Liver (tissue), 9 donors: ENCODE results near the gene NSD1. TPM values are rescaled to one million over a fixed set of nuclear protein-coding genes. Genes with fewer than 3 reads are reported as not detected.
"Not testable (repeated sequence)": the region's sequence is repeated elsewhere in the genome, so short reads cannot be mapped to it uniquely, and the experiment has no call there.

Experiments
- DNase-seq: peaks from one replicate; pipeline ENCODE4 v3.0.0-alpha.2; 2017; ENCODE audit warnings: low spot score
- H3K27ac ChIP-seq, 2 donors: one replicate each; pipeline ENCODE4 v1.7.0; 2013; ENCODE audit warnings: inconsistent platforms in 2 of 2, low read length in 2 of 2, control low read depth in 1 of 2, low read depth in 1 of 2, mild to moderate bottlenecking in 1 of 2
- H3K27me3 ChIP-seq, 4 donors: one replicate each; pipeline versions ENCODE4 v1.6.1 to v1.7.0; 2013; ENCODE audit warnings: low read length in 3 of 4, inconsistent platforms in 1 of 4, mild to moderate bottlenecking in 1 of 4, moderate library complexity in 1 of 4; ENCODE audit not compliant: control insufficient read depth in 4 of 4, insufficient read depth in 4 of 4
- H3K36me3 ChIP-seq, 4 donors: one replicate each; pipeline versions ENCODE4 v1.6.1 to v1.7.0; 2013; ENCODE audit warnings: low read length in 3 of 4, mild to moderate bottlenecking in 3 of 4, low read depth in 1 of 4, moderate library complexity in 1 of 4; ENCODE audit not compliant: control insufficient read depth in 4 of 4, insufficient read depth in 3 of 4
- H3K4me1 ChIP-seq, 4 donors: one replicate each; pipeline versions ENCODE4 v1.6.1 to v1.7.0; 2013; ENCODE audit warnings: low read length in 3 of 4, mild to moderate bottlenecking in 3 of 4, moderate library complexity in 1 of 4; ENCODE audit not compliant: control insufficient read depth in 4 of 4, insufficient read depth in 4 of 4
- H3K4me3 ChIP-seq, 3 donors: one replicate each; pipeline versions ENCODE4 v1.6.1 to v1.7.0; 2013; ENCODE audit warnings: low read length in 3 of 3, control low read depth in 1 of 3, low read depth in 1 of 3, mild to moderate bottlenecking in 1 of 3
- H3K9ac ChIP-seq, 2 donors: one replicate each; pipeline ENCODE4 v1.7.0; 2013; ENCODE audit warnings: low read length in 2 of 2, mild to moderate bottlenecking in 2 of 2, moderate library complexity in 2 of 2, control low read depth in 1 of 2, low read depth in 1 of 2
- H3K9me3 ChIP-seq, 4 donors: one replicate each; pipeline versions ENCODE4 v1.6.1 to v1.7.0; 2013; ENCODE audit warnings: low read length in 3 of 4; ENCODE audit not compliant: control insufficient read depth in 4 of 4
- EGR1 ChIP-seq, 2 donors: IDR thresholded peaks; 2 replicates each; pipeline ENCODE4 v1.6.1; 2016 to 2018; ENCODE audit warnings: antibody characterized with exemption in 2 of 2, low read depth in 2 of 2
- FOXA1 ChIP-seq: IDR thresholded peaks from 2 replicates; pipeline ENCODE4 v1.6.1; 2016; ENCODE audit warnings: antibody characterized with exemption
- FOXA2 ChIP-seq: IDR thresholded peaks from 2 replicates; pipeline ENCODE4 v1.6.1; 2016; ENCODE audit warnings: antibody characterized with exemption
- GABPA ChIP-seq, 2 donors: IDR thresholded peaks in 1 of 2; conservative IDR thresholded peaks in 1 of 2; 2 replicates each; pipeline ENCODE4 v1.6.1; 2016; ENCODE audit warnings: antibody characterized with exemption in 2 of 2, mild to moderate bottlenecking in 1 of 2, moderate library complexity in 1 of 2
- HNF4A ChIP-seq, 2 donors: conservative IDR thresholded peaks; 2 replicates each; pipeline ENCODE4 v1.6.1; 2016; ENCODE audit warnings: antibody characterized with exemption in 2 of 2, mild to moderate bottlenecking in 2 of 2
- JUND ChIP-seq, 2 donors: IDR thresholded peaks; 2 replicates each; pipeline ENCODE4 v1.6.1; 2016; ENCODE audit warnings: antibody characterized with exemption in 2 of 2
- NR2F2 ChIP-seq: IDR thresholded peaks from 2 replicates; pipeline ENCODE4 v1.6.1; 2016; ENCODE audit warnings: antibody characterized with exemption
- RXRA ChIP-seq, 2 donors: IDR thresholded peaks; 2 replicates each; pipeline ENCODE4 v1.6.1; 2017 to 2018; ENCODE audit warnings: antibody characterized with exemption in 2 of 2, mild to moderate bottlenecking in 1 of 2
- SP1 ChIP-seq: IDR thresholded peaks from 2 replicates; pipeline ENCODE4 v1.6.1; 2018; ENCODE audit warnings: antibody characterized with exemption, mild to moderate bottlenecking
- TAF1 ChIP-seq: conservative IDR thresholded peaks from 2 replicates; pipeline ENCODE4 v1.6.1; 2016; ENCODE audit warnings: antibody characterized with exemption, mild to moderate bottlenecking
- YY1 ChIP-seq: IDR thresholded peaks from 2 replicates; pipeline ENCODE4 v1.6.1; 2016; ENCODE audit warnings: antibody characterized with exemption, mild to moderate bottlenecking
- WGBS: extraction: QIAGEN DNeasy Blood & Tissue Kit; methylation state at CpG from one replicate; pipeline ENCODE4 v1.1.7; 2013; 5-methylcytosine and 5-hydroxymethylcytosine counted together
- polyA plus RNA-seq, 2 donors: library from polyadenylated mRNA; stranded (reverse) in 1 of 2; unstranded in 1 of 2; fragments of 200-250 nt in 1 of 2; fragments of >200 nt in 1 of 2; fragmentation: Nextera tagmentation in 1 of 2; extraction: Ambion mirVana in 1 of 2; gene quantifications; one replicate each; pipeline versions ENCODE4 v1.2.1 to v1.2.3, GENCODE V29; 2013 to 2015
- total RNA-seq, 2 donors: library from RNA; depleted of rRNA; stranded (reverse); fragments of >200 nt; gene quantifications; one replicate each; pipeline ENCODE4 v1.2.3, GENCODE V29; 2014
- TF ChIP-seq, protein P1 (sequence below): IDR thresholded peaks from 2 replicates; pipeline ENCODE4 v1.6.1; 2016; ENCODE audit warnings: antibody characterized with exemption
- TF ChIP-seq, protein P2 (sequence below): IDR thresholded peaks from 2 replicates; pipeline ENCODE4 v1.6.1; 2016; ENCODE audit warnings: antibody characterized with exemption, mild to moderate bottlenecking
- TF ChIP-seq, protein P3 (sequence below): IDR thresholded peaks from 2 replicates; pipeline ENCODE4 v1.6.1; 2016; ENCODE audit warnings: antibody characterized with exemption
- TF ChIP-seq, protein P4 (sequence below): IDR thresholded peaks from 2 replicates; pipeline ENCODE4 v1.6.1; 2016; ENCODE audit warnings: antibody characterized with exemption
- donor health status: healthy.
- donor health status: healthy.
- donor health status: healthy.
- donor health status: healthy.
- donor health status: healthy.

Gene NSD1
- total and polyA plus RNA-seq, 4 donors = 5.3 to 34.1 (median 19.3) TPM

DNA sequence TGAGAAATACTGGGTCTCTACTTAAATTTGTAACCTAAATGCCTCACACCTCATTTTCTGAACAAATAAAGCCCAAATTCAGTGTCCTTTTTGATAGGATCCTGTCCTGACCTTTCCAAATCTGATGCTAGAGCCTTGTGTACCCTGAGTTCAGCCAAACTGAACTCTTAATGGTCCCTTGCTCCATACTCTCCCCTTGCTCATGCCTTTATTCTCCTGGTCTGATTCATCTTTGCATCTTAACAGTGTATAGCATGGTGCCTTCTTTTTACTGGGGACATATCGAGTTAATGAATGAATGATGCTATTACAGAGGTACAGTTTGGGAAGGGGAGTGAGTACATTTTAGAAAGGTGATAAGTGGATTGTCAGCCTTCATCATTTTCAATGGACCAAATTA lies 9.2 kb downstream of the NSD1 start:
- Histone ChIP-seq H3K9me3 (no peaks in the 10 kb centered on the region), H3K27ac (no peak overlapping the region), H3K36me3 (peaks cover 3 to 24% (median 15%) of the 10 kb centered on the region in 4 donors), H3K4me1 (no peaks in the 10 kb centered on the region), H3K9ac (no peak overlapping the region), H3K27me3 (no peaks in the 10 kb centered on the region), H3K4me3 (no peak overlapping the region)
- no peak for DNase-seq
- 95% methylated on average over 1 of the region's 1 CpG for WGBS
- TF ChIP-seq GABPA (IDR thresholded peaks at IDR 0.05 in 1 of 2, conservative IDR thresholded peaks at IDR 0.05 in 1 of 2) (no peak), TAF1 (no peak), RXRA (IDR thresholded peaks at IDR 0.05) (no peak), HNF4A (conservative IDR thresholded peaks at IDR 0.05) (no peak), EGR1 (IDR thresholded peaks at IDR 0.05; ENCODE audit: low read depth in 2 of 2) (no peak), JUND (IDR thresholded peaks at IDR 0.05) (no peak), YY1 (no peak), FOXA1 (no peak), NR2F2 (no peak), FOXA2 (no peak)
- TF ChIP-seq, protein P1, sequence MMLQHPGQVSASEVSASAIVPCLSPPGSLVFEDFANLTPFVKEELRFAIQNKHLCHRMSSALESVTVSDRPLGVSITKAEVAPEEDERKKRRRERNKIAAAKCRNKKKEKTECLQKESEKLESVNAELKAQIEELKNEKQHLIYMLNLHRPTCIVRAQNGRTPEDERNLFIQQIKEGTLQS = no peak
- TF ChIP-seq, protein P2, sequence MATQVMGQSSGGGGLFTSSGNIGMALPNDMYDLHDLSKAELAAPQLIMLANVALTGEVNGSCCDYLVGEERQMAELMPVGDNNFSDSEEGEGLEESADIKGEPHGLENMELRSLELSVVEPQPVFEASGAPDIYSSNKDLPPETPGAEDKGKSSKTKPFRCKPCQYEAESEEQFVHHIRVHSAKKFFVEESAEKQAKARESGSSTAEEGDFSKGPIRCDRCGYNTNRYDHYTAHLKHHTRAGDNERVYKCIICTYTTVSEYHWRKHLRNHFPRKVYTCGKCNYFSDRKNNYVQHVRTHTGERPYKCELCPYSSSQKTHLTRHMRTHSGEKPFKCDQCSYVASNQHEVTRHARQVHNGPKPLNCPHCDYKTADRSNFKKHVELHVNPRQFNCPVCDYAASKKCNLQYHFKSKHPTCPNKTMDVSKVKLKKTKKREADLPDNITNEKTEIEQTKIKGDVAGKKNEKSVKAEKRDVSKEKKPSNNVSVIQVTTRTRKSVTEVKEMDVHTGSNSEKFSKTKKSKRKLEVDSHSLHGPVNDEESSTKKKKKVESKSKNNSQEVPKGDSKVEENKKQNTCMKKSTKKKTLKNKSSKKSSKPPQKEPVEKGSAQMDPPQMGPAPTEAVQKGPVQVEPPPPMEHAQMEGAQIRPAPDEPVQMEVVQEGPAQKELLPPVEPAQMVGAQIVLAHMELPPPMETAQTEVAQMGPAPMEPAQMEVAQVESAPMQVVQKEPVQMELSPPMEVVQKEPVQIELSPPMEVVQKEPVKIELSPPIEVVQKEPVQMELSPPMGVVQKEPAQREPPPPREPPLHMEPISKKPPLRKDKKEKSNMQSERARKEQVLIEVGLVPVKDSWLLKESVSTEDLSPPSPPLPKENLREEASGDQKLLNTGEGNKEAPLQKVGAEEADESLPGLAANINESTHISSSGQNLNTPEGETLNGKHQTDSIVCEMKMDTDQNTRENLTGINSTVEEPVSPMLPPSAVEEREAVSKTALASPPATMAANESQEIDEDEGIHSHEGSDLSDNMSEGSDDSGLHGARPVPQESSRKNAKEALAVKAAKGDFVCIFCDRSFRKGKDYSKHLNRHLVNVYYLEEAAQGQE = no peak
- TF ChIP-seq, protein P3, sequence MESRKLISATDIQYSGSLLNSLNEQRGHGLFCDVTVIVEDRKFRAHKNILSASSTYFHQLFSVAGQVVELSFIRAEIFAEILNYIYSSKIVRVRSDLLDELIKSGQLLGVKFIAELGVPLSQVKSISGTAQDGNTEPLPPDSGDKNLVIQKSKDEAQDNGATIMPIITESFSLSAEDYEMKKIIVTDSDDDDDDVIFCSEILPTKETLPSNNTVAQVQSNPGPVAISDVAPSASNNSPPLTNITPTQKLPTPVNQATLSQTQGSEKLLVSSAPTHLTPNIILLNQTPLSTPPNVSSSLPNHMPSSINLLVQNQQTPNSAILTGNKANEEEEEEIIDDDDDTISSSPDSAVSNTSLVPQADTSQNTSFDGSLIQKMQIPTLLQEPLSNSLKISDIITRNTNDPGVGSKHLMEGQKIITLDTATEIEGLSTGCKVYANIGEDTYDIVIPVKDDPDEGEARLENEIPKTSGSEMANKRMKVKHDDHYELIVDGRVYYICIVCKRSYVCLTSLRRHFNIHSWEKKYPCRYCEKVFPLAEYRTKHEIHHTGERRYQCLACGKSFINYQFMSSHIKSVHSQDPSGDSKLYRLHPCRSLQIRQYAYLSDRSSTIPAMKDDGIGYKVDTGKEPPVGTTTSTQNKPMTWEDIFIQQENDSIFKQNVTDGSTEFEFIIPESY = no peak
- TF ChIP-seq, protein P4, sequence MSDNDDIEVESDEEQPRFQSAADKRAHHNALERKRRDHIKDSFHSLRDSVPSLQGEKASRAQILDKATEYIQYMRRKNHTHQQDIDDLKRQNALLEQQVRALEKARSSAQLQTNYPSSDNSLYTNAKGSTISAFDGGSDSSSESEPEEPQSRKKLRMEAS = no peak

DNA sequence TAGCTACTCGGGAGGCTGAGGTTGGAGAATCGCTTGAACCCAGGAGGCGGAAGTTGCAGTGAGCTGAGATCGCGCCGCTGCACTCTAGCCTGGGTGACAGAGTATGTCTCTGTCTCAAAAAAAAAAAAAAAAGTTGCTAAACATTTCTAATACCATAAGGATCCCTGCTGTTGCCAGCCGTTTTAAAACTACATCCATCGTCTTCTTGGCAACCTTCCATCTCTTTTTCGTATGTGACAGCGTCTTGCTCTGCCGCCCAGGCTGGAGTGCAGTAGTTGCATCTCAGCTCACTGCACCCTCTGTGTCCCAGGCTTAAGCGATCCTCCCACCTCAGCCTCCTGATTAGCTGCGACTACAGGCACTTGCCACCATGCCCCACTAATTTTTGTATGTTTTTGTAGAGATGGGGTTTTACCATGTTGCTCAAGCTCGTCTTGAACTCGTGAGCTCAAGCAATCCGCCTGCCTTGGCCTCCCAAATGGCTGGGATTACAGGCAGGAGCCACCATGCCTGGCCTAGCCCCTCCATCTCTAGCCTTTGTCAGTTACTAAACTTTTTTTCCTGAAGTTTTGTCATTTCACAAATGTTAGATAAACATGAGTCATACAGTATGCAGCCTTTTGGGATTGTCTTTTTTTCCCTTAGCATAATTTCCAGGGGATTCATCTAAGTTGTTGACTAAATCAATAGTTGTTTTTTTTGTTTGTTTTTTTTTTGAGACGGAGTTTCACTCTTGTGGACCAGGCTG lies 13.5 kb downstream of the NSD1 start:
- no peak for DNase-seq
- no peak overlapping the region for H3K9ac ChIP-seq
- H3K4me1 ChIP-seq = no peaks in the 10 kb centered on the region
- H3K36me3 ChIP-seq = peaks cover 7 to 30% (median 25%) of the 10 kb centered on the region in 4 donors
- H3K27ac ChIP-seq = no peak overlapping the region
- no peaks in the 10 kb centered on the region for H3K9me3 ChIP-seq
- WGBS = 86% methylated on average over 17 of the region's 17 CpGs
- no peak overlapping the region for H3K4me3 ChIP-seq
- no peaks in the 10 kb centered on the region for H3K27me3 ChIP-seq
- TF ChIP-seq GABPA (IDR thresholded peaks at IDR 0.05 in 1 of 2, conservative IDR thresholded peaks at IDR 0.05 in 1 of 2) (no peak), JUND (IDR thresholded peaks at IDR 0.05) (no peak), FOXA2 (no peak), SP1 (no peak)
- TF ChIP-seq, protein P4 = no peak
- TF ChIP-seq, protein P3 = no peak

DNA sequence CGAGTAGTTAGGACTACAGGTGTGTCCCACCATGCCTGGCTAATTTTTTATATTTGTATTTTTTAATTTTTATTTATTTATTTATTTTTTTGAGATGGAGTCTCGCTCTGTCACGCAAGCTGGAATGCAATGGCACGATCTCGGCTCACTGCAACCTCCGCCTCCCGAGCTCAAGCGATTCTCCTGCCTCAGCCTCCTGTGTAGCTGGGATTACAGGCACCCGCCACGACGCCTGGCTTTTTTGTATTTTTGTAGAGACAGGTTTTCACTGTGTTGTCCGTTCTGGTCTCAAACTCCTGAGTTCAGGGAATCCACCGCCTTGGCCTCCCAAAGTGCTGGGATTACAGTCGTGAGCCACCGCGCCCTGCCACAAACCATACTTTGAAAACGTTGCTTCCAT lies 16.5 kb downstream of the NSD1 start:
- not testable (repeated sequence) for H3K9ac ChIP-seq, H3K4me1 ChIP-seq, H3K27me3 ChIP-seq, H3K4me3 ChIP-seq, H3K27ac ChIP-seq, DNase-seq, H3K9me3 ChIP-seq
- WGBS = 97% methylated on average over 17 of the region's 17 CpGs
- peaks cover 4 to 31% (median 22%) of the 10 kb centered on the region in 4 donors for H3K36me3 ChIP-seq
